Suprapubic skin (tissue), 4 donors: ENCODE measurements around the gene TMCC2.

ENCODE experiments used
- CTCF ChIP-seq, 2 donors: fragments of 200-600 bp in 1 of 2; fragments of 450-650 bp in 1 of 2; sonication (generic) in 1 of 2; IDR thresholded peaks; one replicate each; pipeline ENCODE4 v1.5.1; 2016 to 2019; ENCODE audit warnings: antibody characterized with exemption in 2 of 2, mild to moderate bottlenecking in 1 of 2, moderate library complexity in 1 of 2
- POLR2A ChIP-seq, 2 donors: fragments of 450-650 bp; IDR thresholded peaks; one replicate each; pipeline ENCODE4 v1.6.1; 2017; ENCODE audit warnings: antibody characterized with exemption in 2 of 2, mild to moderate bottlenecking in 2 of 2, moderate library complexity in 2 of 2
- POLR2AphosphoS5 ChIP-seq, 3 donors: sonication (generic); formaldehyde crosslinking; IDR thresholded peaks; one replicate each; pipeline ENCODE4 v1.6.1; 2017; ENCODE audit warnings: antibody characterized with exemption in 3 of 3

DNA sequence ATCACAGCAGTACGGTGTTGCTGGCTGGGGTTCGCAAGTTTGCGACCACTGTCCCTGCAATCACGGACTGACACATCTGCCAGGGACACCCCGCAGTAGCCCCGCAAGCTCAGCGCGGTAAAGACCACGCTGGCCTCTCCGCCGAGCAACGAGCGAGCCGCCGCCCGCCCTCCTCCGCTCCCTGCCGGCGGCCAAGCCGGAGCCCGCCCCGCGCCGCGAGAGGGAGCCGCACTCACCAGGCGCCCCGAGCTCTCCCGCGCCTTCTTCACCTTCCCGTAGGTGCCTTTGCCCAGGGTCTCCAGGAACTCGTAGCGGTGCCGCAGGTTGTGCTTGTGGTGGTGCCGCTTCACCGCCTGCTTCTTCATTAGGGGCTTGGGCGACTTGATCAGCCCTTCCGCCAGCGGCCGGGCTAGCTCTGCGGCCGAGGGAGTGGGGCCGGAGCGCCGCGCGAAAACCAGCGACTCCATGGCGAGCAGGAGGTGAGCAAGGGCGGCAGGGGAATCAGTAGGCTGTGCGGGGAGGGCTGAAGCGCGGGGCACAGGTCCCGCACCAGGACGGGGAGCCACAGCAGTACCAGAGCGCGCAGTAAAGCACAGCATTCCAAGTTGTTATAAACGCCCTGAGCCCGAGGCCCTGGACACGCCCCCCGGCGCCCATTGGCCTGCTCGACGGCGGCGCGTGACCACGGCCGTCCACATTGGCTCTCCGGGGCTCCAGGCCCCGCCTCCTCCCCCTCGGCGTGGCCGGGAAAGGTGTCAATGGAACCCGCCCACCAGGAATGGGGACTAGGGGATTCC is 93.6 kb downstream of the TMCC2 start, which contains the start of gene NUAK2:
- TF ChIP-seq CTCF (IDR thresholded peaks at IDR 0.05) (peak in 1 of 2 donors; percentile 49), POLR2A (IDR thresholded peaks at IDR 0.05) (peak; percentile 17 to 25), POLR2AphosphoS5 (IDR thresholded peaks at IDR 0.05) (no peak)
